GM12874 (cell line): Measurements from ENCODE around the gene PRSS21.

Source experiments
- TF ChIP-seq, protein P1 (sequence below): IDR thresholded peaks from 2 replicates; pipeline ENCODE4 v1.5.1; 2011; ENCODE audit warnings: low read depth, mild to moderate bottlenecking, control low read depth, low read length, moderate library complexity; ENCODE audit not compliant: insufficient read depth

Gene PRSS21

DNA sequence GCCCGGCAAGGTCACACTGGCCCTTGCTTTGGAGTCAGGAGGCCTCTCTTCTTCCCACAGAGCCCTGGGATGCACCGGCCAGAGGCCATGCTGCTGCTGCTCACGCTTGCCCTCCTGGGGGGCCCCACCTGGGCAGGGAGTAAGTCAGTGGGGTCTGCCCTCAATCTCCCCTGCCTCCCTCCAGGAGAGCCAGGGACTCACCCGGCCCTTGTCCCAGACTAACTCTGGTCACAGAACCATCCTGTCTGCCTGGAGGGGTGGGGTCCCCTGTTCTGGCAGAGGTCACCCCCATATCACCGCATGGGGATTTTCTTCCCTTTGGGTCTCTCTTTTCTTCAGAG lies 13.3 kb downstream of the PRSS21 start:
- TF ChIP-seq, protein P1, sequence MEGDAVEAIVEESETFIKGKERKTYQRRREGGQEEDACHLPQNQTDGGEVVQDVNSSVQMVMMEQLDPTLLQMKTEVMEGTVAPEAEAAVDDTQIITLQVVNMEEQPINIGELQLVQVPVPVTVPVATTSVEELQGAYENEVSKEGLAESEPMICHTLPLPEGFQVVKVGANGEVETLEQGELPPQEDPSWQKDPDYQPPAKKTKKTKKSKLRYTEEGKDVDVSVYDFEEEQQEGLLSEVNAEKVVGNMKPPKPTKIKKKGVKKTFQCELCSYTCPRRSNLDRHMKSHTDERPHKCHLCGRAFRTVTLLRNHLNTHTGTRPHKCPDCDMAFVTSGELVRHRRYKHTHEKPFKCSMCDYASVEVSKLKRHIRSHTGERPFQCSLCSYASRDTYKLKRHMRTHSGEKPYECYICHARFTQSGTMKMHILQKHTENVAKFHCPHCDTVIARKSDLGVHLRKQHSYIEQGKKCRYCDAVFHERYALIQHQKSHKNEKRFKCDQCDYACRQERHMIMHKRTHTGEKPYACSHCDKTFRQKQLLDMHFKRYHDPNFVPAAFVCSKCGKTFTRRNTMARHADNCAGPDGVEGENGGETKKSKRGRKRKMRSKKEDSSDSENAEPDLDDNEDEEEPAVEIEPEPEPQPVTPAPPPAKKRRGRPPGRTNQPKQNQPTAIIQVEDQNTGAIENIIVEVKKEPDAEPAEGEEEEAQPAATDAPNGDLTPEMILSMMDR = no peak

DNA sequence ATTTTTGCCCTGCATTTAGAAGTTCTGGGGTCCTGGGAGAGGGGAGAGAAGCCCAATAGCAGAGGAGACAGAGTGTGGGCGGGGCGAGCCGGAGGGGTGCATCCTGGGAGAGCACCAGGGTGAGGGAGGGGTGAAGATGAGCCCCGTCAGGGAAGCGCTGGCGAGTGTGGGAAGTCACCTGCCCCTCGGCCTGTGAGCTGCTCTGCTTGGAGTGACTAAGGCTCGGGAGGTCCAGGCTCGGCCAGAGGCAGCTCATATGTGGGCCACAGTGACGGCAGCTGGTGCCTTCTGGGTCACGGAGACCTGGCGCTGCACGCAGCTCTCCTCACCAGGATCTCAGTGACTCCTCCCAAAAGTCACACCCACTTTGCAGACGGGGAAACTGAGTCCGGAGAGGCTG lies 14.2 kb downstream of the PRSS21 start:
- TF ChIP-seq, protein P1 = no peak

DNA sequence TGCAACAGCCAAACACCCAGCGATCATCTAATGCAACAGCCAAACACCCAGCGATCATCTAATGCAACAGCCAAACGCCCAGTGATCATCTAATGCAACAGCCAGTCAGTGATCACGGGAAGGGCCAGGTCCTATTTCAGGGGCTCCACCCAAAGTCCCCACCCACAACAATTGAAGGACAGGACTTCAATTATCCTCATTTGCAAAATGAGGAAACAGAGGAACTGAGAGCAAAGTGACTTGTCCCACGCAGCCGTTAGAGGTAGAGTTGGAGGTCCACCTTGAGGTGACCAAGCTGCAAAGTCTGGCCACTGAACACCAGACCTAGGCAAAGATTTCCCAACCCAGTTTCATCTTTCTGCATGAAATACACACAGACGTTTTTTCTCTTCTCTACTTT lies 16.7 kb downstream of the PRSS21 start:
- TF ChIP-seq, protein P1 = no peak

DNA sequence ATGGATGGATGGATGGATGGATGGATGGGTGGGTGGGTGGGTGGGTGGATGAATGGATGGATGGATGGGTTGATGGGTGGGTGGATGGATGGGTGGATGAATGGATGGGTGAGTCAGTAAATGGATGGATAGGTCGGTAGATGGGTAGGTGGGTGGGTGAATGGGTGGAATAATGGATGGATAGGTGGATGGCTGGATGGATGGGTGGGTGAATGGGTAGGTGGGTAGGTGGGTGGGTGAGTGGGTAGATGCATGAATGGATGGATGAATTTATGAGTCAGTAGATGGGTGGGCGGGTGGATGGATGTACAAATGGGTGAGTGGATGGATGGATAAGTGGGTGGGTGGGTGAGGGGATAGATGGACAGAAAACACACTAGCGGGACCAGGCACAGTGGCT lies 17.9 kb downstream of the PRSS21 start:
- TF ChIP-seq, protein P1 = no peak

DNA sequence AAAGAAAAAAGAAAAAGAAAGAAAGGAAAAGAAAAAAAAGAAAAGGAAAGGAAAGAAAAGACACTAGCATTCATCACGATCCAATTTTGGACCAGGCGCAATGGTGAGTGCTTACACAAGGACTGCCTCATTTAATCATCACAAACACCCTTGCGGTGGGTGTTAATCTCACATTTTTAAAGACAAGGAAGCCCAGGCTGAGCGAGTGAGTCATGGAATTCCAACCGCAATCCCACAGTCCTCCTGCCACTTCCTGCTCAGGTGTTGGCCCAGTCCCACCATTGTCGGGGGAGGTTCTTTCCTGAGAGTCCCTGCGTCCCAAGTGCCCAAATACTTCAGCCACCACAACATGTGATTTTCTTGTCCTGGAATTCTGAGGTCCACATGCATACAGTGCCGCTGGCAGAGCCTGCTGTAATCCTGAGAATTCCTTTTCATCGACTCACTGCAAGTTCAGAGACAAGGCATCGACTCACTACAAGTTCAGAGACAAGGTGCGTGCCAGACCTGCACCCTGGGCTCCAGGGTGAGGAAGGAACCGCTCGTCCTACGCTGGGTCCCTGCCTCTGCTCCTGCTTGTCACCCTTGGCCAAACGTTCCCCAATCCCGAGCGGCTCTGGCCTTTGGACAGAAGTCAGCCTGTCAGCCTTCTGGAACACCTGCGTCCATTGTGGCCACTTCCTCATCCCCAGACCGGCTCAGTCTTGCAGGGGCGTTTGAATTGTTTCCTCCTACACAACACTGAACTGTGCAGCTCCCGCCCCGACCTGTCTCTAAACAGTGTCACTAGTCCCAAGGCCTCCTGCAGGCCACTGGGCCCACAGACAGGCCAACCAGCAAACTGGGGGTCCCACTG lies 18.8 kb downstream of the PRSS21 start:
- TF ChIP-seq, protein P1 = no peak

DNA sequence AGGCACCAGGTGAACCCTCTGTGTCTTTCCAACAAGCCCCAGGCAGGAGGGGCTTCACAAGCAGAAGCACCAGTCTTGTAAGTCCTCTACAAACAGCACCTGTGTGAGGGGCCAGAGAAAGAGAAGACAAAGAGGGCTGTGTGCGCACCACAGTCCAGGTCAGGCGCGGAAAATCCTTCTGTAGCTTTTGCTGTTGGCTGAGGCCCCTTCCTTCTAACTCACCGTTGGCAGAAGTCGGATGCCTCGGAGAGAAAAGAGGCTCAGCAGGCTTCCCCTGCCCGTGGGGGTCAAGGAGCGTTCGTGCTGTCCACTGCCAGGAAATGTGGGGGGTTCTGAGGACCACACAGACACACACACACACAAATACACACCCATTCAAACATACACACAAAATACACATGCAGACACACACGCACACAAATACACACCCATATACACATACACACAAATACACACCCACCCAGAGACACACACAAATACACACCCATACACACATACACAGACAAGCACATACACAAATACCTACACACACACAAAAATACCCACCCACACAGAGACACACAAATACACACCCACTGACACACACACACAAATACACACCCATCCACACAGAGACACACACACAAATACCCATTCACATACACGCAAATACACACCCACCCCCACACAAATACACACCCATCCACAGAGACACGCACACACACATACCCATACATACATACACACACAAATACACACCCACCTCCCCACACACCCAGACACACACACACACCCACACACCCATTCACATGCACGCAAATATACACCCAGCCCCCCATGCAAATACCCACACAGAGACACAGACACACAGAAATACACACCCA lies 19.8 kb downstream of the PRSS21 start:
- TF ChIP-seq, protein P1 = no peak

DNA sequence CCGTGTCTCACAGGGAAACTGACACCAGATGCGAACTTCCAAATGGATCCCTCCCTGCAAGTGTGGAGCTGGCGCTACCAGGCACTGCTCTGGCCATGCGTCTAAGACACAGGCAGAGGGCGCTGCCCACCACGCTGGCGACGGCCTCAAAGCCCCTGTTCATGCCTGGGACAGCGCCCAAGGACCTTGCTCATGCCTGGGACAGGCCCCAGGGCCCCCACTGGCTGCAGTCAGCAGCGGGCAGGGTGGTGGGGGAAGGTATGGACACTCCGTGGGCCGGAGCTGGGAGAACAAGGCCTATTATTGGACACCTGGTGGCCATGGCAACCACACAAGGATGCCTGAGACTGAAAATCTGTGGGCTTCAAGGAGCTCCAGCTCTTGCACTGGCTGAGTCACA lies 21.9 kb downstream of the PRSS21 start:
- TF ChIP-seq, protein P1 = peak; percentile 90
